GM18511 (cell line): ENCODE data around the gene DCP2.
A peak's percentile ranks its signal among the peaks of the same experiment; 100 is the strongest.

Experiments used
- ATAC-seq: cut with Tn5 transposase; IDR thresholded peaks from one replicate; pipeline ENCODE4 v1.9.1; 2021; ENCODE audit warnings: mild to moderate bottlenecking, moderate library complexity; ENCODE audit not compliant: unreplicated experiment

The DCP2 gene

GRCh38 chr5:113017881-113018635 lies 41.5 kb downstream of the DCP2 start:
- ATAC-seq = no peak

- no peak for ATAC-seq
Observed at GRCh38 chr5:113020461-113021273, 44.1 kb downstream of the DCP2 start.

GRCh38 chr5:113022661-113023060 lies 46.1 kb downstream of the DCP2 start:
- ATAC-seq = peak; percentile 92

GRCh38 chr5:113024076-113024697 lies 47.6 kb downstream of the DCP2 start:
- ATAC-seq = no peak

GRCh38 chr5:113025596-113025995 lies 49.0 kb downstream of the DCP2 start:
- no peak for ATAC-seq

GRCh38 chr5:113026211-113026610 lies 49.6 kb downstream of the DCP2 start:
- ATAC-seq = no peak

GRCh38 chr5:113027015-113027414 lies 50.4 kb downstream of the DCP2 start:
- ATAC-seq = no peak

GRCh38 chr5:113027431-113027830 lies 50.8 kb downstream of the DCP2 start:
- ATAC-seq = no peak

GRCh38 chr5:113029614-113030013 lies 53.0 kb downstream of the DCP2 start:
- ATAC-seq = no peak

GRCh38 chr5:113031104-113031503 lies 54.5 kb downstream of the DCP2 start:
- no peak for ATAC-seq

GRCh38 chr5:113031557-113031956 lies 55.0 kb downstream of the DCP2 start:
- ATAC-seq = no peak

GRCh38 chr5:113034182-113034773 lies 57.7 kb downstream of the DCP2 start:
- ATAC-seq = no peak

- ATAC-seq = no peak
Observed at GRCh38 chr5:113035096-113035495, 58.5 kb downstream of the DCP2 start.

GRCh38 chr5:113036321-113036720 lies 59.7 kb downstream of the DCP2 start:
- ATAC-seq = no peak

- ATAC-seq = no peak
Observed at GRCh38 chr5:113036826-113037225, 60.2 kb downstream of the DCP2 start.

- no peak for ATAC-seq
Observed at GRCh38 chr5:113038136-113038535, 61.5 kb downstream of the DCP2 start.

GRCh38 chr5:113038714-113039113 lies 62.1 kb downstream of the DCP2 start:
- ATAC-seq = no peak

- no peak for ATAC-seq
Observed at GRCh38 chr5:113039229-113039933, 62.8 kb downstream of the DCP2 start.

GRCh38 chr5:113039934-113040285 lies 63.3 kb downstream of the DCP2 start:
- no peak for ATAC-seq

- ATAC-seq = no peak
Observed at GRCh38 chr5:113040672-113041260, 64.2 kb downstream of the DCP2 start.
